Measurements from ENCODE around the gene NPPB. TPM values are rescaled to one million over a fixed set of nuclear protein-coding genes. Genes with fewer than 3 reads are reported as not detected.
A peak's percentile ranks its signal among the peaks of the same experiment; 100 is the strongest.

Gene NPPB
- total and polyA plus RNA-seq, 9 of the 15 experiments (the other 6 are each of a cell fraction or from before 2014, with no cell fraction given) = not detected

DNA sequence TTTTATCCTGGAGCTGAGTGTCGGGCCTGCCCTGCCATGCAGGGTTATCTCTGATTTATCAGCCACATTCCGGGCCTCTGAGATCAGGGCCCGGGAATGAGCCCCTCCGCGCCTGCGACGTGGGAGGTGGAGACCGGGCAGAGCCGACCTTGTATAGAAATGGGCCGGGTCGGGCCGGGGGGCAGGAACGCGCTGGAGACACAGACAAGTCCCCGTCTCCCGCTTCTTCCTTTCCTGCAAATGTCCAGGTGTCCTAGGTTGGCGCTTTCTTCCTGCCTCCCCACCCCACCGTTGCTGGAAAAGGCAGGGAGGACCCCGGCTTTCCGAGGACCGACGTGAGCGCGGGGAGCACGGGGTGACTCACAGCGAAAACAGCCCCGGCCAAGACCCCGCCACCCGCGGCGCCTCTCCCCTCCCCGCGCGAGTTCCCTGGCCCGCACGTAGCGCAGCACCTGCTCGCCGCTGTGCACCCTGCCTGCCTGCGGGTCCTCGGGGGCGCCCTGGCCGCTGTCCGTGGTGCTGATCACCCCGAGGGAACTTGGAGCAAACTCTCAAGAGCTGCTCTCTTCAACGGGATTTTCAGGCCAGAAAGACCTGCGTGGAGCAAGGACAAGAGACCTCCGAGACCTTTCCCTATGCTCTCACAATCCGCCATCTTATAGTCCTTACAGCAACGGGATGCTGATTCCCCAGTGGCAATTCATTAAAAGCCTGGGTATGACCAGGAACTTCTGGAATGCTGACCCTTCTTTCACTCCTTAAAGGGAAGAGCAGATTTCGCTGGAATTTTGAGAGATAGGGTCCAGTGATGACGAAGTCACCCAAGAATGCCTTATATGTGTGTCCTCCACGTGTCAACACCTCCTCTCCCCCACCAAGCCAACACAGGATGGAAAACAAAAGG, 475 bp upstream of the NPPB start (continued):
- TF ChIP-seq ZNF766 (CRISPR knock-in tag; conservative IDR thresholded peaks at IDR 0.05) (peak; percentile 57; the same call in 1 of the 2 replicates), FOS (IDR thresholded peaks at IDR 0.05; ENCODE audit: extremely low read depth, insufficient read length) (no peak), HSF4 (CRISPR knock-in tag; IDR thresholded peaks at IDR 0.05; ENCODE audit: borderline replicate concordance) (no peak), TAL1 (IDR thresholded peaks at IDR 0.05) (no peak), NR2C1 (IDR thresholded peaks at IDR 0.05) (no peak), NR2C1 (tag; IDR thresholded peaks at IDR 0.05) (no peak), FOSL1 (tag; conservative IDR thresholded peaks at IDR 0.05) (no peak), RBM22 (IDR thresholded peaks at IDR 0.05; ENCODE audit: low read depth, low read length, poor library complexity, severe bottlenecking) (no peak), USF1 (CRISPR knock-in tag; IDR thresholded peaks at IDR 0.05) (peak; percentile 55), FIP1L1 (IDR thresholded peaks at IDR 0.05; ENCODE audit: low read depth, low read length, poor library complexity, severe bottlenecking) (no peak), ZBTB17 (CRISPR knock-in tag; IDR thresholded peaks at IDR 0.05) (no peak), MTA3 (IDR thresholded peaks at IDR 0.05; ENCODE audit: borderline replicate concordance) (0 out of 2 replicates have a peak, but pooled peaks have one; percentile 33), ZKSCAN8 (CRISPR knock-in tag; IDR thresholded peaks at IDR 0.05) (no peak), ZNF41 (CRISPR knock-in tag; conservative IDR thresholded peaks at IDR 0.05) (no peak), RFX7 (CRISPR knock-in tag; IDR thresholded peaks at IDR 0.05) (no peak), MAZ (CRISPR knock-in tag; conservative IDR thresholded peaks at IDR 0.05 in 1 of 2, IDR thresholded peaks at IDR 0.05 in 1 of 2) (peak; percentile 66 to 95; a peak in 3 of 4 replicates), ZEB2 (IDR thresholded peaks at IDR 0.05) (no peak), GATA2 (CRISPR knock-in tag; IDR thresholded peaks at IDR 0.05) (0 out of 2 replicates have a peak, but pooled peaks have one; percentile 47), ZKSCAN3 (CRISPR knock-in tag; IDR thresholded peaks at IDR 0.05) (no peak), TEAD1 (CRISPR knock-in tag; IDR thresholded peaks at IDR 0.05) (peak; percentile 36 to 76; a peak in 1 of 4 replicates), RBM39 (optimal IDR thresholded peaks at IDR 0.05; ENCODE audit: low read depth, low read length) (no peak), NFIC (IDR thresholded peaks at IDR 0.05) (no peak; the same call in 1 of the 2 replicates), ZBTB8A (IDR thresholded peaks at IDR 0.05; ENCODE audit: partially characterized antibody) (no peak), FOXJ3 (CRISPR knock-in tag; IDR thresholded peaks at IDR 0.05) (0 out of 2 replicates have a peak, but pooled peaks have one; percentile 50), ZNF280B (CRISPR knock-in tag; IDR thresholded peaks at IDR 0.05) (no peak), SOX6 (IDR thresholded peaks at IDR 0.05) (no peak)
- TF ChIP-seq, protein P1, sequence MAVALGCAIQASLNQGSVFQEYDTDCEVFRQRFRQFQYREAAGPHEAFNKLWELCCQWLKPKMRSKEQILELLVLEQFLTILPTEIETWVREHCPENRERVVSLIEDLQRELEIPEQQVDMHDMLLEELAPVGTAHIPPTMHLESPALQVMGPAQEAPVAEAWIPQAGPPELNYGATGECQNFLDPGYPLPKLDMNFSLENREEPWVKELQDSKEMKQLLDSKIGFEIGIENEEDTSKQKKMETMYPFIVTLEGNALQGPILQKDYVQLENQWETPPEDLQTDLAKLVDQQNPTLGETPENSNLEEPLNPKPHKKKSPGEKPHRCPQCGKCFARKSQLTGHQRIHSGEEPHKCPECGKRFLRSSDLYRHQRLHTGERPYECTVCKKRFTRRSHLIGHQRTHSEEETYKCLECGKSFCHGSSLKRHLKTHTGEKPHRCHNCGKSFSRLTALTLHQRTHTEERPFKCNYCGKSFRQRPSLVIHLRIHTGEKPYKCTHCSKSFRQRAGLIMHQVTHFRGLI (CRISPR knock-in tag; IDR thresholded peaks at IDR 0.05) = 0 out of 2 replicates have a peak, but pooled peaks have one; percentile 13

All from K562 (cell line).